IPS-NIHi7 (cell line): Measurements from ENCODE around the gene FOXD3.
A peak's percentile ranks its signal among the peaks of the same experiment; 100 is the strongest.

ENCODE experiments used
- DNase-seq: peaks from one replicate; pipeline ENCODE4 v3.0.0; 2012; ENCODE audit warnings: mixed read lengths; ENCODE audit errors: extremely low spot score

Gene FOXD3

GRCh38 chr1:63322114-63322943, at the start of gene FOXD3:
FOXD3 (plus strand) TSS chr1:63322567; CDS start chr1:63323059, 492 bp downstream.
- DNase-seq = peak; percentile 64

GRCh38 chr1:63272811-63273210, 49.6 kb upstream of the FOXD3 start:
- no peak for DNase-seq

- DNase-seq = no peak
Measured at GRCh38 chr1:63274371-63274770, 48.0 kb upstream of the FOXD3 start.

GRCh38 chr1:63274979-63275378, 47.4 kb upstream of the FOXD3 start:
- DNase-seq = no peak

- DNase-seq = no peak
Measured at GRCh38 chr1:63276624-63277023, 45.7 kb upstream of the FOXD3 start.

- no peak for DNase-seq
Measured at GRCh38 chr1:63277195-63278192, 44.9 kb upstream of the FOXD3 start.

GRCh38 chr1:63281753-63282152, 40.6 kb upstream of the FOXD3 start:
- DNase-seq = no peak

- no peak for DNase-seq
Measured at GRCh38 chr1:63289135-63289534, 33.2 kb upstream of the FOXD3 start.

- DNase-seq = peak; percentile 32
Measured at GRCh38 chr1:63294803-63295594, 27.4 kb upstream of the FOXD3 start.

GRCh38 chr1:63304410-63304809, 18.0 kb upstream of the FOXD3 start:
- DNase-seq = no peak

- DNase-seq = no peak
Measured at GRCh38 chr1:63305043-63305442, 17.3 kb upstream of the FOXD3 start.

- no peak for DNase-seq
Measured at GRCh38 chr1:63307196-63307794, 15.1 kb upstream of the FOXD3 start.

- no peak for DNase-seq
Measured at GRCh38 chr1:63316598-63316983, 5.8 kb upstream of the FOXD3 start.

GRCh38 chr1:63316984-63317816, 5.2 kb upstream of the FOXD3 start:
- peak; percentile 86 for DNase-seq

GRCh38 chr1:63317817-63318152, 4.6 kb upstream of the FOXD3 start:
- no peak for DNase-seq

GRCh38 chr1:63318201-63318979, 4.0 kb upstream of the FOXD3 start:
- no peak for DNase-seq

GRCh38 chr1:63319046-63320021, 3.0 kb upstream of the FOXD3 start:
- DNase-seq = no peak

GRCh38 chr1:63320022-63320721, 2.2 kb upstream of the FOXD3 start:
- no peak for DNase-seq
